ENCODE data around the gene ZNF384. TPM values are rescaled to one million over a fixed set of nuclear protein-coding genes. Genes with fewer than 3 reads are reported as not detected.

Gene ZNF384
- polyA plus RNA-seq, 4 donors, result 75.0 to 94.3 (median 87.7) TPM

GRCh38 chr12:6631549-6631961, 57.6 kb downstream of the ZNF384 start:
- DNase-seq (ENCODE audit: low read depth in 4 of 4, low spot score in 3 of 4), result no peak

- no peak for DNase-seq (ENCODE audit: low read depth in 4 of 4, low spot score in 3 of 4)
Measured at GRCh38 chr12:6630736-6631135, 58.4 kb downstream of the ZNF384 start.

- DNase-seq (ENCODE audit: low read depth in 4 of 4, low spot score in 3 of 4), result no peak
Measured at GRCh38 chr12:6627616-6628015, 61.6 kb downstream of the ZNF384 start.

GRCh38 chr12:6626654-6627283, 62.4 kb downstream of the ZNF384 start:
- DNase-seq (ENCODE audit: low read depth in 4 of 4, low spot score in 3 of 4), result no peak

- no peak for DNase-seq (ENCODE audit: low read depth in 4 of 4, low spot score in 3 of 4)
Measured at GRCh38 chr12:6620885-6621274, 68.3 kb downstream of the ZNF384 start.

GRCh38 chr12:6620137-6620884, 68.9 kb downstream of the ZNF384 start:
- DNase-seq (ENCODE audit: low read depth in 4 of 4, low spot score in 3 of 4), result no peak

- DNase-seq (ENCODE audit: low read depth in 4 of 4, low spot score in 3 of 4), result no peak
Measured at GRCh38 chr12:6618483-6619225, 70.5 kb downstream of the ZNF384 start.

Other genes starting within 250 kb of the ZNF384 start
- gene CD27, start 244.4 kb downstream of the ZNF384 start, polyA plus RNA-seq (ENCODE audit: insufficient read length in 4 of 4), result 1 to 10 TPM in 3 of 4 donors, under 1 TPM in 1; 0.82 to 1.6 (median 1.2) TPM
- 10 to 100 TPM; 11.4 to 23.1 (median 16.9) TPM for gene TAPBPL, start 237.3 kb downstream of the ZNF384 start, polyA plus RNA-seq (ENCODE audit: insufficient read length in 4 of 4)
- 10 to 100 TPM; 10.1 to 11.9 (median 10.5) TPM for gene VAMP1, start 218.7 kb downstream of the ZNF384 start, polyA plus RNA-seq (ENCODE audit: insufficient read length in 4 of 4)
- 100 to 1,000 TPM; 143 to 185 (median 168) TPM for gene MRPL51, start 196.1 kb downstream of the ZNF384 start, polyA plus RNA-seq (ENCODE audit: insufficient read length in 4 of 4)
- 10 to 100 TPM; 52.6 to 63.6 (median 61.8) TPM for gene NCAPD2, start 195.3 kb downstream of the ZNF384 start, polyA plus RNA-seq (ENCODE audit: insufficient read length in 4 of 4)
- 1,000 to 10,000 TPM; 1,094 to 2,101 (median 1,851) TPM for gene GAPDH, start 154.9 kb downstream of the ZNF384 start, polyA plus RNA-seq (ENCODE audit: insufficient read length in 4 of 4)
- gene IFFO1, start 133.3 kb downstream of the ZNF384 start, polyA plus RNA-seq (ENCODE audit: insufficient read length in 4 of 4), result 10 to 100 TPM; 11.8 to 23.9 (median 17.7) TPM
- 10 to 100 TPM; 19.7 to 36.1 (median 26.3) TPM for gene NOP2, start 121.1 kb downstream of the ZNF384 start, polyA plus RNA-seq (ENCODE audit: insufficient read length in 4 of 4)
- 100 to 1,000 TPM; 176 to 296 (median 281) TPM for gene CHD4, start 82.0 kb downstream of the ZNF384 start, polyA plus RNA-seq (ENCODE audit: insufficient read length in 4 of 4)
- gene LPAR5, start 53.4 kb downstream of the ZNF384 start, polyA plus RNA-seq (ENCODE audit: insufficient read length in 4 of 4), result 1 to 10 TPM; 1.1 to 2.2 (median 1.4) TPM
- gene ACRBP, start 41.9 kb downstream of the ZNF384 start, polyA plus RNA-seq (ENCODE audit: insufficient read length in 4 of 4), result 1 to 10 TPM; 3.1 to 6.8 (median 3.9) TPM
- 100 to 1,000 TPM in 3 of 4 donors, 10 to 100 TPM in 1; 96.8 to 126 (median 114) TPM for gene ING4, start 26.3 kb downstream of the ZNF384 start, polyA plus RNA-seq (ENCODE audit: insufficient read length in 4 of 4)
- 10 to 100 TPM; 10.4 to 16.3 (median 14.3) TPM for gene PIANP, start 11.4 kb upstream of the ZNF384 start, polyA plus RNA-seq (ENCODE audit: insufficient read length in 4 of 4)
- 10 to 100 TPM; 57.7 to 68.9 (median 66.8) TPM for gene COPS7A, start 34.7 kb upstream of the ZNF384 start, polyA plus RNA-seq (ENCODE audit: insufficient read length in 4 of 4)
- 100 to 1,000 TPM; 156 to 226 (median 194) TPM for gene MLF2, start 63.8 kb upstream of the ZNF384 start, polyA plus RNA-seq (ENCODE audit: insufficient read length in 4 of 4)
- gene PTMS, start 77.0 kb upstream of the ZNF384 start, polyA plus RNA-seq (ENCODE audit: insufficient read length in 4 of 4), result 100 to 1,000 TPM; 503 to 684 (median 585) TPM
- 1 to 10 TPM in 2 of 4 donors, under 1 TPM in 2; 0.89 to 6.2 (median 2.1) TPM for gene LAG3, start 83.1 kb upstream of the ZNF384 start, polyA plus RNA-seq (ENCODE audit: insufficient read length in 4 of 4)
- gene CD4, start 100.2 kb upstream of the ZNF384 start, polyA plus RNA-seq (ENCODE audit: insufficient read length in 4 of 4), result 10 to 100 TPM; 18.7 to 31.0 (median 26.5) TPM
- 10 to 100 TPM; 26.1 to 31.5 (median 29.5) TPM for gene GPR162, start 132.4 kb upstream of the ZNF384 start, polyA plus RNA-seq (ENCODE audit: insufficient read length in 4 of 4)
- 10 to 100 TPM; 27.5 to 80.9 (median 33.6) TPM for gene P3H3, start 139.0 kb upstream of the ZNF384 start, polyA plus RNA-seq (ENCODE audit: insufficient read length in 4 of 4)
- gene GNB3, start 151.6 kb upstream of the ZNF384 start, polyA plus RNA-seq (ENCODE audit: insufficient read length in 4 of 4), result 10 to 100 TPM in 1 of 4 donors, 1 to 10 TPM in 3; 4.4 to 14.0 (median 6.8) TPM
- gene CDCA3, start 161.9 kb upstream of the ZNF384 start, polyA plus RNA-seq (ENCODE audit: insufficient read length in 4 of 4), result 10 to 100 TPM; 26.1 to 31.9 (median 27.9) TPM
- 10 to 100 TPM; 47.3 to 64.0 (median 61.0) TPM for gene USP5, start 162.8 kb upstream of the ZNF384 start, polyA plus RNA-seq (ENCODE audit: insufficient read length in 4 of 4)
- gene TPI1, start 178.2 kb upstream of the ZNF384 start, polyA plus RNA-seq (ENCODE audit: insufficient read length in 4 of 4), result 100 to 1,000 TPM; 328 to 571 (median 548) TPM
- gene SPSB2, start 183.9 kb upstream of the ZNF384 start, polyA plus RNA-seq (ENCODE audit: insufficient read length in 4 of 4), result 10 to 100 TPM in 1 of 4 donors, 1 to 10 TPM in 3; 5.4 to 19.8 (median 7.3) TPM
- 10 to 100 TPM in 3 of 4 donors, 1 to 10 TPM in 1; 8.6 to 19.2 (median 16.7) TPM for gene LRRC23, start 215.4 kb upstream of the ZNF384 start, polyA plus RNA-seq (ENCODE audit: insufficient read length in 4 of 4)
- 10 to 100 TPM; 10.5 to 16.4 (median 14.2) TPM for gene ENO2, start 225.2 kb upstream of the ZNF384 start, polyA plus RNA-seq (ENCODE audit: insufficient read length in 4 of 4)
- 100 to 1,000 TPM in 3 of 4 donors, 10 to 100 TPM in 1; 97.0 to 158 (median 125) TPM for gene ATN1, start 238.6 kb upstream of the ZNF384 start, polyA plus RNA-seq (ENCODE audit: insufficient read length in 4 of 4)